Measurements from ENCODE around the gene STX5.
"Not testable (repeated sequence)": the region's sequence is repeated elsewhere in the genome, so short reads cannot be mapped to it uniquely, and the experiment has no call there.

The STX5 gene

GRCh38 chr11:62854013-62854824, 22.4 kb upstream of the STX5 start:
- no peak for DNase-seq

- DNase-seq, result peak; percentile 68
Observed at GRCh38 chr11:62853279-62853965, 21.6 kb upstream of the STX5 start.

- no peak for DNase-seq
Observed at GRCh38 chr11:62852523-62853188, 20.8 kb upstream of the STX5 start.

GRCh38 chr11:62851807-62852522, 20.1 kb upstream of the STX5 start:
- no peak for DNase-seq

- DNase-seq, result no peak
Observed at GRCh38 chr11:62850911-62851806, 19.3 kb upstream of the STX5 start.

- DNase-seq, result no peak
Observed at GRCh38 chr11:62847767-62848314, 16.0 kb upstream of the STX5 start.

GRCh38 chr11:62846177-62846576, 14.3 kb upstream of the STX5 start:
- no peak for DNase-seq

GRCh38 chr11:62844154-62844553, 12.3 kb upstream of the STX5 start:
- DNase-seq, result no peak

GRCh38 chr11:62843466-62843865, 11.6 kb upstream of the STX5 start:
- DNase-seq, result no peak

- not testable (repeated sequence) for DNase-seq
Observed at GRCh38 chr11:62842891-62843290, 11.0 kb upstream of the STX5 start.

GRCh38 chr11:62842171-62842741, 10.4 kb upstream of the STX5 start:
- DNase-seq, result peak; percentile 46

- peak; percentile 93 for DNase-seq
Observed at GRCh38 chr11:62841361-62842170, 9.7 kb upstream of the STX5 start.

- DNase-seq, result peak; percentile 88
Observed at GRCh38 chr11:62840721-62841360, 9.0 kb upstream of the STX5 start.

GRCh38 chr11:62839050-62839945, 7.4 kb upstream of the STX5 start, which contains the start of gene WDR74:
WDR74 (minus strand) TSS chr11:62839590; CDS start chr11:62839570, 20 bp downstream.
- DNase-seq, result peak; percentile 95

GRCh38 chr11:62835336-62835735, 3.5 kb upstream of the STX5 start:
- no peak for DNase-seq

GRCh38 chr11:62832336-62833234, 734 bp upstream of the STX5 start, which contains the start of gene TEX54:
TEX54 (minus strand) TSS chr11:62832841.
- DNase-seq, result no peak

- no peak for DNase-seq
Observed at GRCh38 chr11:62830904-62831519, 839 bp downstream of the STX5 start.

Data from CD4-positive, alpha-beta T cell treated with Interleukin-10 for 1 hour (primary cell).